ENCODE results near the gene MAIP1. TPM values are rescaled to one million over a fixed set of nuclear protein-coding genes. Genes with fewer than 3 reads are reported as not detected.

Gene MAIP1
- total RNA-seq, 1 donor from 2014 or later: 29.5 TPM

DNA sequence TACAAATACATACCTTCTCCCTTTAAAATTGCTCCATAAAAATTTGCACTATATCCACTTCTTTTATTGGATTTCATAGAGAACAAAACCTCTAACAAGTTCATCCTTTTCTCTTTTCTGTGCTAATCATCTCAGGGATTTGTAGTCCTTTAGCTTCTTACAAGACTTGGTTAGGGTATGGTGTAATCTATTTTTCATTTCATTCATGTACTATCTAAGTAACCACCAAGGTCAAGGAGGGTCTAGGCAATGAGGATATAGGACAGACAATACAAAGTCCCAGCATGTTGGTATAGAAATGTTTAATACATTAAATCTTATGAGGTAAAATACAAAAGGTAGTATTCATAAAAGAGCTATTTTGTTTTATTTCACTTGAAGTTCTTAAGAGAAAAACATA, 26.8 kb upstream of the MAIP1 start:
- no peak for DNase-seq (ENCODE audit: low read depth)
- Histone ChIP-seq H3K27me3 (ENCODE audit: control insufficient read depth, insufficient read depth, low read length) (no peaks in the 10 kb centered on the region), H3K4me3 (ENCODE audit: low read depth, low read length) (no peak overlapping the region), H3K36me3 (ENCODE audit: control insufficient read depth, insufficient read depth, low read length) (no peaks in the 10 kb centered on the region)
- TF ChIP-seq CTCF (IDR thresholded peaks at IDR 0.05; ENCODE audit: insufficient read depth, low read length, poor library complexity, severe bottlenecking): no peak

- Histone ChIP-seq H3K4me3 (ENCODE audit: low read depth, low read length) (no peak overlapping the region), H3K27me3 (ENCODE audit: control insufficient read depth, insufficient read depth, low read length) (no peaks in the 10 kb centered on the region), H3K36me3 (ENCODE audit: control insufficient read depth, insufficient read depth, low read length) (no peaks in the 10 kb centered on the region)
- TF ChIP-seq CTCF (IDR thresholded peaks at IDR 0.05; ENCODE audit: insufficient read depth, low read length, poor library complexity, severe bottlenecking): no peak
- DNase-seq (ENCODE audit: low read depth): no peak
Observed at GRCh38 chr2:199929262-199929661, 26.1 kb upstream of the MAIP1 start.

DNA sequence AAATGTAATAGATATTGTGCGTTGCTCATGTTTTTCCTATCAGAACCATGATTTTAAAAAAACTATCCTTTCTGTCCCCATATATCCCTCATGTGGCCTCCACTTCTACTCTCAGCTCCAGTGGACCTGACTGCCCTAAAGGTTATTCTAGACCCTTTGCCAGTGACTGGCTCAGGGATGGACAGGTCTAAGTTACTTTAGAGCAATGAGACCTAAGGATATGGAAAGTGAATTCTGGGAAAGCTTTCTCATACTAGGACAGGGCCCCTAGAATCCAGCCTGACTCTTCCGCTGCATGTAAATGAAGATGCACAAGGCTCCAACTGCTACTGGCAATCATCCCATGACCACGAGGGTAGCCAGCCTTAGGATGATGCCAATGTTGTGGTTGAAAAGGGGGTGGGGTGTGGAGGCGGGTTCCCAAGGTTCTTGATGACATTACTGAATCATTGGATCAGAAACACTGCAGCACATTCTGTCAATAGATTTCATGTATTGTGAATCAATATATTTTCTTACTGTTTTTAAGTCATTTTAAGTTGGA, 23.0 kb upstream of the MAIP1 start:
- Histone ChIP-seq H3K4me3 (ENCODE audit: low read depth, low read length) (no peak overlapping the region), H3K36me3 (ENCODE audit: control insufficient read depth, insufficient read depth, low read length) (no peaks in the 10 kb centered on the region), H3K27me3 (ENCODE audit: control insufficient read depth, insufficient read depth, low read length) (no peaks in the 10 kb centered on the region)
- DNase-seq (ENCODE audit: low read depth): no peak
- no peak for TF ChIP-seq CTCF (IDR thresholded peaks at IDR 0.05; ENCODE audit: insufficient read depth, low read length, poor library complexity, severe bottlenecking)

DNA sequence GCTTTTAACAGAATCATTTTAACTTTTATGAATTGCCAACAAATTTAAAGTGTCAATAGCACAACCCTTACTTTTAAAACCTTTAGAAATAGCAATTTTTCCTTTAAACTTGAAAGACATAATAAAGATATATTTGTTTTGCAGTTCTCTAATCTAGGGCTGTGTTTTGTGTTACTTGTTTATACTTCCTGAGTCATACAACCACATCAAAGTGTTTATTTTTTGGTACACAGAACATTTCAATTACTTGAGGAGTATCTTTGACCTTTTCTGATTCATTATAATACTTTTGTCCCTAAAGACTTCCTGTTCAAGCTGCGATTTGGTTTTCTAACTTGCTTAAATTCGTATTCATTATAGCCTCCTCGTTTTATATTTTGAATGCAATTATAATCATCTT, 21.9 kb upstream of the MAIP1 start:
- H3K4me3 ChIP-seq (ENCODE audit: low read depth, low read length): no peak overlapping the region
- H3K27me3 ChIP-seq (ENCODE audit: control insufficient read depth, insufficient read depth, low read length): no peaks in the 10 kb centered on the region
- no peak for DNase-seq (ENCODE audit: low read depth)
- H3K36me3 ChIP-seq (ENCODE audit: control insufficient read depth, insufficient read depth, low read length): no peaks in the 10 kb centered on the region
- TF ChIP-seq CTCF (IDR thresholded peaks at IDR 0.05; ENCODE audit: insufficient read depth, low read length, poor library complexity, severe bottlenecking): no peak

DNA sequence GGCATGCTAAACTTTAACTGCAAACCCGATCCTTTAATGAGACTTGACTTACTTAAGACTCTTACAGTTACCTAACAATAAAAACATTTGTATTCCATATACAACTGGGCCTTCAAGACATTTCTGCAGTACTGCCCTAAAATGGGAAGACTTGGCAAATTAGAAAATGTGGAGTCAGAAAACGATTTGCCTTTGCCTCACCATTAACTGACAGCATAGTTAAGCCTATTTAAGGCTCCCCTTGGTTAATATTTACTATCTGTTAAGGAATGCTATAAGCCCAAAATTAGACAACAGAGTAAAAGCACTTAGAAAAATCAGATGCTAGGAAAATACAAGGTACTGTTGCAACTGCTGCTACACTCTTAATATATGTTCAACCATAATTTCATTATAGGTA, 18.8 kb upstream of the MAIP1 start:
- H3K27me3 ChIP-seq (ENCODE audit: control insufficient read depth, insufficient read depth, low read length): no peaks in the 10 kb centered on the region
- H3K4me3 ChIP-seq (ENCODE audit: low read depth, low read length): no peak overlapping the region
- no peak for TF ChIP-seq CTCF (IDR thresholded peaks at IDR 0.05; ENCODE audit: insufficient read depth, low read length, poor library complexity, severe bottlenecking)
- no peak for DNase-seq (ENCODE audit: low read depth)
- H3K36me3 ChIP-seq (ENCODE audit: control insufficient read depth, insufficient read depth, low read length): no peaks in the 10 kb centered on the region

DNA sequence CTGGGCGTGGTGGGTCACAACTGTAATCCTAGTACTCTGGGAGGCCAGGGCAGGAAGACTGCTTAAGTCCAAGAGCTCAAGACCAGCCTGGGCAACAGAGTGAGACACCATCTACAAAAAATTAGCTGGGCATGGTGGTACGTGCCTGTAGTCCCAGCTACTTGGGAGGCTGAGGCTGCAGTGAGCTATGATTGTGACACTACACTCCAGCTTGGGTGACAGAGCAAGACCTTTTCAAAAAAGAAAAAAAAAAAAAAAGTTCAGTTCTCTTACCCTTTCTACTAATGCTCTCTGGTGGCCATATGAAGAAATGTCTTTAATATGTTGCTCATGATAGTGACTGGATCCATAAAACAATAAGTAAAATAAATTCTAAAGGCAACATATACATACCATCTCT, 15.0 kb upstream of the MAIP1 start:
- no peaks in the 10 kb centered on the region for H3K36me3 ChIP-seq (ENCODE audit: control insufficient read depth, insufficient read depth, low read length)
- H3K27me3 ChIP-seq (ENCODE audit: control insufficient read depth, insufficient read depth, low read length): no peaks in the 10 kb centered on the region
- no peak overlapping the region for H3K4me3 ChIP-seq (ENCODE audit: low read depth, low read length)
- peak; percentile 13 for TF ChIP-seq CTCF (IDR thresholded peaks at IDR 0.05; ENCODE audit: insufficient read depth, low read length, poor library complexity, severe bottlenecking)
- no peak for DNase-seq (ENCODE audit: low read depth)
